ENCODE data around the gene C2orf74.
"Not testable (repeated sequence)": the region's sequence is repeated elsewhere in the genome, so short reads cannot be mapped to it uniquely, and the experiment has no call there.

Gene C2orf74

DNA sequence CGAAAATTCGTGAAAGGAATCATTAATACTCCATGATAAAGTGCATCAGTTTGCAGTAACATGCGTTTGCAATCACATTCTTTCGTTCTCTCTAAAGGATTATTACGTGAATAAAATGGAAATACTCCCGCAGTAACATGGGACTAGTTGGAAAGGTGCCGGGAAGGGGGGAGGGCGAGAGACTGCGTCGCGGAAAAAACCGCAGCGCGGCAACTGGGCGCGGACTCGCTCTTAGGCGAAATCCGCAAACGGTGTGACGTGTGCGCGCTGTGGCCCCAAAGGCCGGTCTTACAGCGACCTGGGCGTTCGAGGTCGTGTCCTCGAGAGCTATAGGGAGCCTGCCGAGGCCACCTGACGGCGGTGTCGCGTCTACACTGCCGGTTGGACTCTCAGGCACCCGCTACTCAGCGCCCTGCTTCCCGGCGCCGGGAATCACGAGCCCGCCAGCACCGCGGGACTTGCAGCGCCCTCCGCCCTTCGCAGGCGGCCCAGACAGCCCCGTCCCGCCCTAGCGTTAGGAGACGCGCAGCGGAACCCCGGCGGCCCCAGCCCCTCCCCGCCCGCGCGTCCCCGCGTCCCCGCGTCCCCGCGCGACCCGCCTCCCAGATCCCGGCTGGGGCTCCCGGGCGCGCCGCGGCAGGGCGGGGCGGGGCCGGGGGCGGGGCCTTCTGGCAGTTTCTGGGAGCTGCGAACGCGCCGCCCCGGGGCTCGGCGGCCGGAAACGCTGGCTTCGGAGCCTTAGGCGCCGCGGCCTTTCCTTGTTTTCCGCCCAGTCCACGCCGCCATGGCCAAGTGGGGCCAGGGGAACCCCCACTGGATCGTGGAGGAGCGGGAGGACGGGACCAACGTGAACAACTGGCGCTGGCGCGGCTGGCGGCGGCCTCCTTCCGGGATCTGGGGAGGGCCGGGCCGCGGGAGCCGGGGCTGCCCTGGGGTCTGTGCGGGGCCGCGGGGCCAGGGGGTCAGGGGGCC is 15.1 kb downstream of the C2orf74 start:
- peak; percentile 72 for DNase-seq

GRCh38 chr2:61177727-61178549 is 15.9 kb downstream of the C2orf74 start:
- DNase-seq: no peak

DNA sequence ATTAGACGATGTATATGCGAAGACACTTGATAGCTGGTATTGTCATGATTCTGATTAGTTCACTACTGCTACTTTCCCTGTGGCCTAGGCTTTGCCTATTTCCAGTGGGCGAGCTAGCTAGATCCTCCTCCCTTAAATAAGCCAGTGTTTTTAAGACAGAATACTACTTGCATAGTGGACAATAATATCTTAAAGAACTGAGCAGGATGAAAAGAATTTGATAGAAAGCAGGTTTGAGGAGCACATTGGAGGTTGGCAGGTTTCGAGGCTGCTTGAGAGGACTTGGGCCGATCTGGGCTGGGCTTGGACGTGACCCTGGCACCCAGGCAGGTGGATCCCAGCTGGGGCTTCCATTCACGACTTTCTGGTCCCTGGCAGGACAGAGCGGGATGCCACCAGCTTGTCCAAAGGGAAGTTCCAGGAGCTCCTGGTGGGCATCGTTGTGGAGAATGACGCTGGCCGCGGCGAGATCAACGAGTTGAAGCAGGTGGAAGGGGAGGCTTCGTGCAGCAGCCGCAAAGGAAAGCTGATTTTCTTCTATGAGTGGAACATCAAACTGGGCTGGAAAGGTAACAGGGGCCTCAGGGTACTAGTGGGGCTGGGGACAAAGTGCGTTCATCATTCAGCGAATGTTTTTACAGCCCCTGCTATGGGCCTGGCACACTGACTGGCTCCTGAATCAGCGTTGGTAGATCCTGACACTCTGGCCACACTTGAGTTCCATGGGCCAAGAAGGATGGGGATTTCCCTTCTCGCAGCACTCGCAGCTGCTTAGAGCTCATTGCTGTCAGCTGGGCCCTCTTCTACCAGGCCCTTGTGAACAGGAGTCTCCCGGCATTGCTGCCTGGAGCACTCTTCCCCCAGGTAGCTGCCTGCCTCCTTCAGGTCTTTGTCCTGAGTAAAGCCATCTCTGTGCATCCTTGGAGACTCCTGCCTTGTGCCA is 16.9 kb downstream of the C2orf74 start:
- no peak for DNase-seq

DNA sequence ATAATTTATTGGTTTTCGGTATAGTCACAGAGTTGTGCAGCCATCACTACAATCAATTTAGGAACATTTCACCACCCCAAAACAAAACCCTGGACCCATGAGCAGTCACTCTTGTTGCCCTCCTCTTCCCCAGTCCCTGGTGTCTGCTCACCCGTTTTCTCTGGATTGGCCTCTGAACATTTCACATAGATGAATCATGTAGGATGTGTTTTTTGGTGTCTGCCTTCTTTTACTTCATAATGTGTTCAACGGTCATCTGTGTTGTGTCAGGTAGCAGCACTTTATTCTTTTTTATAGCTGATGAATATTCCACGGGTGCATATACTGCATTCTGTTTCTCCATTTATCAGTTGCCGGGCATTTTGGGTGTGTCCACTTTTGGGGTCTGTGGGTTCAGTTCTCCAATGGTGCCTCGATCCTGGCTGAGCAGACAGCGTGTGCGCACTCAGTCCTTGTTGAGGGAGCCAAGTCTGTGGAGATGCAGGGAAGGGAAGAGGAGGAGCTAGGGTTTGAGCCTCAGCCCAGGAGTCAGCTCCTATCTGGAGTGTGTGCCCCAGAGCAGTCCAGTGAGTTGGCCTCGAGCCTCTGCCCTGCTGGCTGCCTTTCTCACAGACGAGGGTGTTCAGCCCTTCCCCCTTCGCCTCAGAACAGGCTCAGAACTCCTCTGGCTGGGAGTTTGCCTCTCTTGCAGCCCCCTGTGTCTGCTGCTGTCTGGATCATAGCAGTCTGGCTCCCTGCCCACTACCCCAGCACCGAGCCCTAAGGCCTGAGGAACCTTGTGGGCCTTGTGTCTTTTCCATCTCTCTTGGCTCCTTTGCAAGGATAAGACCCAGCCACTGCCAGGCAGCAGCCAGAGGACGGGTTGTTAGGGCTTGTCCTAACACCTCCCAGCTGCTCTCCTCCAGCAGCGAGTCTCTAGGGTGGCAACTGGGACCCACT is 18.0 kb downstream of the C2orf74 start:
- DNase-seq: no peak

GRCh38 chr2:61180686-61181085 is 18.7 kb downstream of the C2orf74 start:
- DNase-seq: no peak

- no peak for DNase-seq
Measured at GRCh38 chr2:61181382-61182058, 19.5 kb downstream of the C2orf74 start.

DNA sequence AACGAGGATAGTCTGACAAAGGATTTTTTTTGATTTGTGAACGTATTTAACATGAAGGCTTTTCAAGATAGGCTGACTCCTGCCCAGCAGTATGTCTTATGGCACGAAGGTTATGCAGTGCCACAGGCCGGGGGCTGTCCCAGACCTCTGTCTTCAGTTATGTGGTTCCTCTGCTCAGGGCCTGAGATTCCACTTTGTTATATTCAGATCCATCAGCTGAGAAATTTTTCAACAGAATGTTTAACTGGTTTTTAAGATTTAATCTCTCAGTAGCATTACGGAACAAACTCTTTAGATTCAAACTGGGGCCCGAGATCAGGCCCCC is 20.0 kb downstream of the C2orf74 start:
- DNase-seq: no peak

- DNase-seq: no peak
Measured at GRCh38 chr2:61183795-61184194, 21.8 kb downstream of the C2orf74 start.

DNA sequence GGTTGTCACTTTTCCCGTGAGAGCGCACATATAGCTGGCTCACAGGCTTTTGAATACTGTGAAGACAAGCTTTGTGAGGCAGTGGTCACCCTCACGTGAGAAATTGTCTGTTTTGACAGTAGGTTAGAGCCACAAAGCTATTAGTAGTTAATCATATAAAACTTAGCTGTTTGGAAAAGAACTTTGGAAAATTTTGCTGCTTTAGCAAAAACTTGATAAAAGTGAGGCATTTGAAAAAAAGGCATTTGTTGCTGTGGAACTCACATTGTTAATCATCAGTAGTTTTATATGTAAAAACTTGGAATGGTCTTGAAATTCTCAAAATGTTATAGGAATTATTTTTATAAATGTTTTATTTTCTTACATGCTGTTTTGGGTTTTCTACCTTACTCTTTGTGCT is 22.3 kb downstream of the C2orf74 start:
- no peak for DNase-seq

GRCh38 chr2:61185231-61185728 is 23.3 kb downstream of the C2orf74 start:
- DNase-seq: no peak

- DNase-seq: no peak
Measured at GRCh38 chr2:61187085-61187484, 25.1 kb downstream of the C2orf74 start.

DNA sequence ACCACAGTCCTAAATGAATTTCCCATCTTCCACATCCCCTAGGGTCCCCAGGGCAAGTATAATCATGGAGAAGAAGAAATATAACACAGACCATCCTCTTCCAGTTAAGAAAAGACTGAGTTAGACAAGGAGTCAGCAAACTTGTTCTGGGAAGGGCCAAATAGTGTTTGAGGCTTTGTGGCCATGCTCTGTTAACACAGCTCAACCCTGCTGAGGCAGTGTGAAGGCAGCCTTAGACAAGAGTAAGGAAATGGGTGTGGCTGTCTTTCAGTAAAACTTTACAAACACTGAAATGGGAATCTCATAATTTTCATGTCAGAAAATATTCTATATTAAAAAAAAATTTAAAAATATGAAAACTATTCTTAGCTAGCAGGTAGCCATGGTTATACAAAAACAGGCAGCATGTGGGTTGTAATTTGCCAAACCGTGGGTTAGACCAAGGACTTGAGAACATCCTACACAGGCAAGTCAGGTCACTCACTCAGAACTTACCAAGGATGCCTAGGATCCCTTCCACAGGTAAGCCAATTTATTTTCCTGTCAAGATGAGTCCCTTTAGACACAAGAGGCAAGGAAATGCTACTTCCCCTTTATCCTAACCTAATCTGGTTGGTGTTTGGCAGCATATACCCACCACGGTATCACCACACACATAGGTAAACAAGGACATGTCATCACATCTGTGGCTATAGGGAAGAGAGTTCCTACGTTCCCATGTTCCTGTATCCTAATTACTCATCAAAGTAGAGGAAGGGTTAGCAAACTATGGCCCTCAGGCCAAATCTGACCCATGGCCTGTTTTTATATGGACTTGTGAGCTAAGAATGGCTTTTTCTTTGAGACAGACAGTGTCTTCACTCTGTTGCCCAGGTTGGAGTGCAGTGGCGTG is 31.9 kb downstream of the C2orf74 start:
- no peak for DNase-seq

DNA sequence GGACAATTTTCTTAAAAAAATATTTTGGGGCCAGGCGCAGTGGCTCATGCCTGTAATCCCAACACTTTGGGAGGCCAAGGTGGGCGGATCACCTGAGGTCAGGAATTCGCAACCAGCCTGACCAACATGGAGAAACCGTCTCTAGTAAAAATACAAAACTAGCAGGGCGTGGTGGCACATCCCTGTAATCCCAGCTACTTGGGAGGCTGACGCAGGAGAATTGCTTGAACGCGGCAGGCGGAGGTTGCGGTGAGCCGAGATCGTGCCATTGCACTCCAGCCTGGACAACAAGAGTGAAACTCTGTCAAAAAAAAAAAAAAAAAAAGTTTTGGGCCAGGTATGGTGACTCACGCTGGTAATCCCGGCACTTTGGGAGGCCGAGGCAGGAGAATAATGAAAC is 32.7 kb downstream of the C2orf74 start:
- DNase-seq: not testable (repeated sequence)

GRCh38 chr2:61196671-61197070 is 34.7 kb downstream of the C2orf74 start:
- DNase-seq: no peak

DNA sequence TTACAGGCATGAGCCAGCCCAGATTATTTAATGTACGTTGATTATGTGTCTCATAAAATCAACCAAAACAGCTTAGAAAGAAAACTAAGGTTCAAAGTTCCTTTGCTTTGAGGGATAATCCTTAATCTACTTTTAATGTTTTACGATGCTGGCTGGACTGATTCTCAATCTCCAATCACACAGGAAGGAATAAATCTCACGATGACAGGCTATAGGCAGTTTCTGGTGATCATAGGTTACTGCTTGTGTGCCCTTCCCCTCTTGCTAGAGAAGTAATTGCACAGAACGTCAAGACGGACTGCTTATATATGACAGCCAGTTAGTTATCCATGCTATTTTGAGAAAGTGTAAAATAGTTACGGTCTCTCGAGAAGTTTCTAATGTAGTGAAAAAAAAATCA is 43.1 kb downstream of the C2orf74 start:
- no peak for DNase-seq

DNA sequence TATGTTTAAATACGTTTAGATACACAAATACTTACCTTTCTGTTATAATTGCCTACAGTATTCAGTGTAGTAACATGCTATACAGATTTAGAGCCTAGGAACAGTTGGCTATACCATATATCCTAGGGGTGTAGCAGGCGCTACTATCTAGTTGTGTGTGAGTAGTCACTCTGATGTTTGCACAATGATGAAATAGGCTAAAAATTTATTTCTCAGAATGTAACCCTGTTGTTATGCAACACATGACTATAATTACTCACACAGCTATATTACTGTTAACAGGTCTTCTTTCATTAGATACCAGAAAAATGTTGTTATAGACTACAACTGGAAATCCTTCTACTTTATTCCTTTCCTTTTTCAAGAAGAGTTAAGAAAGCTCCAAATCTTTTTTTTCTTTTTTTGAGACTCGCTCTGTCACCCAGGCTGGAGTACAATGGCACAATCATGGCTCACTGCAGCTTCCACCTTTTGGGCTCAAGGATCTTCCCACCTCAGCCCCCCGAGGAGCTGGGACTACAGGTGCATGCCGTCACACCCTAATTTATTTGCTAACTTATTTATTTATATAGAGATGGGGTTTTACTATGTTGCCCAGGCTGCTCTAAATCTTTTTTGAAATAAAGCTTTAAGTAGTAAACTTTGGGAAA is 48.5 kb downstream of the C2orf74 start:
- DNase-seq: no peak

DNA sequence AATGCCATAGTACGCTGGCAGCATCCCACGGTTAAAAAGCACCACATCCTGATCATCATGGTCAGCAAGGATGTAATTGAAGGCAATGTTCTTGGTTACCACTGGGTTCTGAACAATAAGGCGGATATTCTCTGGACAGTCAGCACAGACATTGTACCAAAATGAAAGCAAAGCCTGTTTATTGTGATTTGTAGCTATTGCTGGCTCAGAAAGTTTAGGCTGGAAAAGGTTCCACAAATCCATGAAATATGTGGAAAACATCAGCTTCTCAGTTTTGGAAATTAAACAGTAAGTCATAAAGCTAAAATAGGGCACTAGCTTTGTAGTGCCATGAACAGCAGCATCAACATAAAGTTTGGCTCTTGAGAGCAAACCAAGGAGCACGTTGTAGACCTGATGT is 52.2 kb downstream of the C2orf74 start:
- DNase-seq: no peak
